Neural progenitor cell (in vitro differentiated cells): ENCODE results near the gene GGT7. TPM values are rescaled to one million over a fixed set of nuclear protein-coding genes. Genes with fewer than 3 reads are reported as not detected.

Experiments used
- DNase-seq: peaks from one replicate; pipeline ENCODE4 v3.0.0-alpha.2; 2016; ENCODE audit warnings: low spot score
- H2AFZ ChIP-seq: fragments of 200-600 bp; sonication (generic); replicated peaks from 2 replicates; pipeline ENCODE4 v1.6.1; 2016; ENCODE audit warnings: antibody characterized with exemption
- H3F3A ChIP-seq: fragments of 200-600 bp; sonication (generic); 2 replicates; pipeline ENCODE4 v1.6.1; 2016; ENCODE audit warnings: antibody characterized with exemption, low read depth
- H3K27ac ChIP-seq: fragments of 200-600 bp; sonication (generic); 2 replicates; pipeline ENCODE4 v1.5.1; 2016; ENCODE audit warnings: mild to moderate bottlenecking
- H3K27me3 ChIP-seq: fragments of 200-600 bp; sonication (generic); 2 replicates; pipeline ENCODE4 v1.6.1; 2016; ENCODE audit warnings: mild to moderate bottlenecking, moderate library complexity
- H3K36me3 ChIP-seq: fragments of 200-600 bp; sonication (generic); 2 replicates; pipeline ENCODE4 v1.5.1; 2016
- H3K4me1 ChIP-seq: fragments of 200-600 bp; sonication (generic); 2 replicates; pipeline ENCODE4 v1.6.1; 2016; ENCODE audit warnings: mixed run types
- H3K4me2 ChIP-seq: fragments of 200-600 bp; sonication (generic); 2 replicates; pipeline ENCODE4 v1.6.1; 2016
- H3K4me3 ChIP-seq: fragments of 200-600 bp; sonication (generic); 2 replicates; pipeline ENCODE4 v1.5.1; 2016
- H3K79me2 ChIP-seq: fragments of 200-600 bp; sonication (generic); 2 replicates; pipeline ENCODE4 v1.6.1; 2016; ENCODE audit warnings: low read depth
- H3K9ac ChIP-seq: fragments of 200-600 bp; sonication (generic); 2 replicates; pipeline ENCODE4 v1.6.1; 2016
- H3K9me3 ChIP-seq: fragments of 200-600 bp; sonication (generic); 2 replicates; pipeline ENCODE4 v1.5.1; 2016; ENCODE audit warnings: low read depth
- H4K20me1 ChIP-seq: fragments of 200-600 bp; sonication (generic); 2 replicates; pipeline ENCODE4 v1.6.1; 2016; ENCODE audit warnings: low read depth
- H3K27ac Mint-ChIP-seq: 3 replicates; pipeline ENCODE4 v1.8.0; 2021; ENCODE audit warnings: mixed read lengths
- H3K27me3 Mint-ChIP-seq: 2 replicates; pipeline ENCODE4 v1.8.0; 2022; ENCODE audit warnings: low read depth, mild to moderate bottlenecking, inconsistent platforms, moderate library complexity, mixed read lengths; ENCODE audit not compliant: insufficient read depth
- H3K36me3 Mint-ChIP-seq: 3 replicates; pipeline ENCODE4 v1.8.0; 2021; ENCODE audit warnings: mixed read lengths
- H3K4me1 Mint-ChIP-seq: 3 replicates; pipeline ENCODE4 v1.8.0; 2021; ENCODE audit warnings: mixed read lengths
- H3K4me3 Mint-ChIP-seq: 3 replicates; pipeline ENCODE4 v1.8.0; 2021; ENCODE audit warnings: mild to moderate bottlenecking, moderate library complexity, mixed read lengths
- H3K9me3 Mint-ChIP-seq: 3 replicates; pipeline ENCODE4 v1.8.0; 2020; ENCODE audit warnings: mixed read lengths
- EZH2 ChIP-seq: fragments of 200-600 bp; sonication (generic); IDR thresholded peaks from 2 replicates; pipeline ENCODE4 v1.6.1; 2017; ENCODE audit warnings: antibody characterized with exemption, mild to moderate bottlenecking, moderate library complexity
- EZH2phosphoT487 ChIP-seq: fragments of 200-600 bp; sonication (generic); IDR thresholded peaks from 2 replicates; pipeline ENCODE4 v1.6.1; 2017; ENCODE audit warnings: antibody characterized with exemption
- total RNA-seq: library from RNA; depleted of rRNA; stranded (reverse); fragments of >200 nt; gene quantifications from 2 replicates; pipeline ENCODE4 v1.2.3, GENCODE V29; 2015; ENCODE audit warnings: low replicate concordance
- TF ChIP-seq, protein P1 (sequence below): fragments of 200-600 bp; sonication (generic); IDR thresholded peaks from 2 replicates; pipeline ENCODE4 v1.5.1; 2017; ENCODE audit warnings: antibody characterized with exemption, mild to moderate bottlenecking

The GGT7 gene
- total RNA-seq, 1 donor from 2014 or later: 9.1 TPM

DNA sequence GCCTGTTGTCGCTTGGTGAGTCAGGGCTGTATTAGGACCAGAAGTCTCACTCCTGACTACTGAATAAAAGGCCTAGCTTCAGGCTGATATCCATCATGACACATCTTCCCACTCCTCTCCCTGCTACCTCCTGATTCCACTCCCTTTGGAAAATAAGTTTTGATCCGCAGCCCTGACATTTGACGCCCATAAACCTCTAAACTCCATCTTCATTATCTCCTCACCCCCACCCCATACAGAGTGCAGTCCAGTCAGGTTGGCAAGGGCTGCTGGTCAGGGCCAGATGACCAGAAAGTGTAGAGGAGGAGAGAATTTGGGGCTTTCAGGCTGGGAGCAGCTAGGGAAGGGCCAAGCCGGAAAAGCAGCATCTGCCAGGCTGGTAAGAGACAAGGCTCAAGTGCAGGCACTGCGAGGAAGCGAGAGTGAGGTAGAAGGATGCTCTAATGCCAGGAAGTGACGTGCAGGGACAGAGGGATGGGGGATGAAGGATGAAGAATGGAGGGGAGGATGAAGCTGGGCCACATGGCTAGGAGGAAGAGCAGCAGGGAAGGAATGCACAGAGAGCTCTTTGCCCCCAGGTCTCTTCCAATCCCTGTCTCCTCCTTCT, 1.2 kb downstream of the GGT7 start:
- Mint-ChIP-seq H3K9me3 (no peaks in the 10 kb centered on the region), H3K27ac (no peak overlapping the region), H3K4me3 (peak overlapping the region; percentile 94), H3K36me3 (peaks cover 3% of the 10 kb centered on the region), H3K4me1 (peaks cover 30% of the 10 kb centered on the region), H3K27me3 (peaks cover 6% of the 10 kb centered on the region)
- no peak for TF ChIP-seq EZH2phosphoT487
- no peak for TF ChIP-seq EZH2
- no peaks in the 10 kb centered on the region for H3K36me3 ChIP-seq
- peak overlapping the region; percentile 97 for H3K4me2 ChIP-seq
- peak overlapping the region; percentile 89 for H3K4me3 ChIP-seq
- no peak for DNase-seq
- peaks cover 16% of the 10 kb centered on the region for H3F3A ChIP-seq
- H3K79me2 ChIP-seq: peaks cover 20% of the 10 kb centered on the region
- H4K20me1 ChIP-seq: no peaks in the 10 kb centered on the region
- peaks cover 16% of the 10 kb centered on the region for H3K27me3 ChIP-seq
- no peak overlapping the region for H3K9ac ChIP-seq
- H3K9me3 ChIP-seq: no peaks in the 10 kb centered on the region
- H2AFZ ChIP-seq: no peak overlapping the region
- peaks cover 14% of the 10 kb centered on the region for H3K4me1 ChIP-seq
- H3K27ac ChIP-seq: no peak overlapping the region

DNA sequence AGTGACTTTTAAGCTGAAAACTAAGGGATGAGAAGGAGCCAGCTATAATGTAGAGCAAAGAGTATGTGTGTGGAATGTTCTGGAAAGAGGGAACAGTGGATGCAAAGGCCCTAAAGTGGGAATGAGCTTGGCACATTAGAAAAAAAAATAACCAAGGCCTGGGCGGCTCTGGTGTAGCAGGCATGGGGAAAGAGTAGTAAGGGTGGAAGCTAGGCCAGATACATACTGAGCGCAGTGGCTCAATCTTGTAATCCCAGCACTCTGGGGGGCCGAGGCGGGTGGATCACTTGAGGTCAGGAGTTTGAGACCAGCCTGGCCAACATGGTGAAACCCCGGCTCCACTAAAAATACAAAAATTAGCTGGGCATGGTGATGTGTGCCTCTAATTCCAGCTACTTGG, 8.4 kb downstream of the GGT7 start:
- no peak overlapping the region for H2AFZ ChIP-seq
- no peaks in the 10 kb centered on the region for H3K9me3 Mint-ChIP-seq
- H3K9me3 ChIP-seq: no peaks in the 10 kb centered on the region
- H4K20me1 ChIP-seq: no peaks in the 10 kb centered on the region
- H3K79me2 ChIP-seq: no peaks in the 10 kb centered on the region
- TF ChIP-seq EZH2phosphoT487 (no peak), EZH2 (no peak)
- TF ChIP-seq, protein P1, sequence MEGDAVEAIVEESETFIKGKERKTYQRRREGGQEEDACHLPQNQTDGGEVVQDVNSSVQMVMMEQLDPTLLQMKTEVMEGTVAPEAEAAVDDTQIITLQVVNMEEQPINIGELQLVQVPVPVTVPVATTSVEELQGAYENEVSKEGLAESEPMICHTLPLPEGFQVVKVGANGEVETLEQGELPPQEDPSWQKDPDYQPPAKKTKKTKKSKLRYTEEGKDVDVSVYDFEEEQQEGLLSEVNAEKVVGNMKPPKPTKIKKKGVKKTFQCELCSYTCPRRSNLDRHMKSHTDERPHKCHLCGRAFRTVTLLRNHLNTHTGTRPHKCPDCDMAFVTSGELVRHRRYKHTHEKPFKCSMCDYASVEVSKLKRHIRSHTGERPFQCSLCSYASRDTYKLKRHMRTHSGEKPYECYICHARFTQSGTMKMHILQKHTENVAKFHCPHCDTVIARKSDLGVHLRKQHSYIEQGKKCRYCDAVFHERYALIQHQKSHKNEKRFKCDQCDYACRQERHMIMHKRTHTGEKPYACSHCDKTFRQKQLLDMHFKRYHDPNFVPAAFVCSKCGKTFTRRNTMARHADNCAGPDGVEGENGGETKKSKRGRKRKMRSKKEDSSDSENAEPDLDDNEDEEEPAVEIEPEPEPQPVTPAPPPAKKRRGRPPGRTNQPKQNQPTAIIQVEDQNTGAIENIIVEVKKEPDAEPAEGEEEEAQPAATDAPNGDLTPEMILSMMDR: no peak
- H3K4me1 Mint-ChIP-seq: no peaks in the 10 kb centered on the region
- H3K27me3 ChIP-seq: no peaks in the 10 kb centered on the region
- no peaks in the 10 kb centered on the region for H3K4me1 ChIP-seq
- no peaks in the 10 kb centered on the region for H3K27me3 Mint-ChIP-seq
- no peak overlapping the region for H3K4me3 ChIP-seq
- no peak overlapping the region for H3K4me2 ChIP-seq
- H3K27ac ChIP-seq: no peak overlapping the region
- peaks cover 14% of the 10 kb centered on the region for H3K36me3 Mint-ChIP-seq
- no peak overlapping the region for H3K9ac ChIP-seq
- DNase-seq: no peak
- no peak overlapping the region for H3K4me3 Mint-ChIP-seq
- H3F3A ChIP-seq: no peaks in the 10 kb centered on the region
- no peak overlapping the region for H3K27ac Mint-ChIP-seq
- no peaks in the 10 kb centered on the region for H3K36me3 ChIP-seq

DNA sequence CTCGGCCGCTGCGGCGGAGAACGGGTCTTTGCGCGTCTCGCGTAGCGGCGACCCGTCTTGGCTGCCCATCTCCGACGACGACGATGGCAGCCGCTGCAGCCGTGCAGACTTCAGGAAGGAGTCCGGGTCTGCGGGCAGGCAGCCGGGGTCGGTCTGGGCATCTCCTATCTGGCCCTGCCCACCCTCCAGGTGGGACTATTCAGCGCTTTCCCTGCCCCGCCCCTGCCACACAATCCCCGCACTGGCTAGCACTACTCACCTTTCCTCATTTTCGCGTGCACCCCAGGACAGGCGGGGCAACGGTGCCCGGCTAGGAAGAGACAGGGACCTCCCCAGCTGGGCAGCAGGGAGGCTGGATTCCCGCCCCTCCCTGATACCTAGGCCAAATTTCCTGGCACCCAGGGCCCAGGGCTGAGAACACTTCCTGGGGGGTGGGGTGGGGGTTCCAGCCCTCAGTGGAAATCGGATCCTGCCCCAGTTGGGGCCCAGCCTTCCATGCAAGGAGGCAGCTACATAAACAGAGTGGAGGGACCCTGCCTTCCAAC, 9.2 kb downstream of the GGT7 start:
- Histone ChIP-seq H3K4me3 (no peak overlapping the region), H3K9ac (no peak overlapping the region), H3K27me3 (no peaks in the 10 kb centered on the region), H3K79me2 (no peaks in the 10 kb centered on the region), H4K20me1 (no peaks in the 10 kb centered on the region), H3K4me1 (no peaks in the 10 kb centered on the region), H3K27ac (no peak overlapping the region), H3K4me2 (no peak overlapping the region), H2AFZ (no peak overlapping the region), H3K36me3 (no peaks in the 10 kb centered on the region), H3F3A (no peaks in the 10 kb centered on the region), H3K9me3 (no peaks in the 10 kb centered on the region)
- H3K27ac Mint-ChIP-seq: no peak overlapping the region
- H3K36me3 Mint-ChIP-seq: peaks cover 16% of the 10 kb centered on the region
- DNase-seq: no peak
- H3K4me3 Mint-ChIP-seq: no peak overlapping the region
- no peaks in the 10 kb centered on the region for H3K9me3 Mint-ChIP-seq
- TF ChIP-seq EZH2phosphoT487 (no peak), EZH2 (no peak)
- TF ChIP-seq, protein P1: no peak
- no peaks in the 10 kb centered on the region for H3K4me1 Mint-ChIP-seq
- no peaks in the 10 kb centered on the region for H3K27me3 Mint-ChIP-seq

DNA sequence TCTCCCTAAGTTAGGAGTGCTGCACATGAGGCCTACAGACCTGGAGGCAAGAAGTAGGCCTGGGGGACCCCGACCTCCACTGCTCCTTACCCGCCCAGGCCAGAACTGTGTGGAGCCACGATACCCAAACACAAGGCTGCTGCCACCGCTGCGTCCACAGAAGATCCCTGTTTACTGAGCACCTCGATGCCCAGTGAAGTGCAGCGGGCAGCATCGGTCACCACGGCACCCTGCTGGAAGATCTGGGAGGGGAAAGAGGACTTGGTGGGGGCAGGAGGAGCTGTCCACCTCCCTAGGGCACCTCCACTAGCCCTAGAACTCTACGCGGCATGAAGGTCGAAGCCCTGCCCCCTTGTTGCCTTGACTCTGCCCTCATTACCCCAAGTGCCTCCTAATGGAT, 9.9 kb downstream of the GGT7 start:
- no peak overlapping the region for H3K27ac ChIP-seq
- H3K9ac ChIP-seq: no peak overlapping the region
- H3K9me3 ChIP-seq: no peaks in the 10 kb centered on the region
- H3K4me2 ChIP-seq: no peak overlapping the region
- H3K79me2 ChIP-seq: no peaks in the 10 kb centered on the region
- Mint-ChIP-seq H3K27me3 (no peaks in the 10 kb centered on the region), H3K27ac (peak overlapping the region; percentile 40), H3K4me3 (no peak overlapping the region), H3K36me3 (peaks cover 19% of the 10 kb centered on the region), H3K4me1 (no peaks in the 10 kb centered on the region), H3K9me3 (no peaks in the 10 kb centered on the region)
- no peaks in the 10 kb centered on the region for H3F3A ChIP-seq
- no peaks in the 10 kb centered on the region for H3K36me3 ChIP-seq
- no peak for TF ChIP-seq EZH2phosphoT487
- no peak for TF ChIP-seq EZH2
- TF ChIP-seq, protein P1: no peak
- no peaks in the 10 kb centered on the region for H4K20me1 ChIP-seq
- no peak overlapping the region for H3K4me3 ChIP-seq
- no peaks in the 10 kb centered on the region for H3K27me3 ChIP-seq
- H3K4me1 ChIP-seq: no peaks in the 10 kb centered on the region
- H2AFZ ChIP-seq: no peak overlapping the region
- no peak for DNase-seq
